ENCODE measurements around the gene KLHL11. TPM values are rescaled to one million over a fixed set of nuclear protein-coding genes. Genes with fewer than 3 reads are reported as not detected.

KLHL11 gene
- total and polyA plus RNA-seq, 9 of the 15 experiments (the other 6 are each of a cell fraction or from before 2014, with no cell fraction given), result 0.20 to 17.0 (median 10.3) TPM

DNA sequence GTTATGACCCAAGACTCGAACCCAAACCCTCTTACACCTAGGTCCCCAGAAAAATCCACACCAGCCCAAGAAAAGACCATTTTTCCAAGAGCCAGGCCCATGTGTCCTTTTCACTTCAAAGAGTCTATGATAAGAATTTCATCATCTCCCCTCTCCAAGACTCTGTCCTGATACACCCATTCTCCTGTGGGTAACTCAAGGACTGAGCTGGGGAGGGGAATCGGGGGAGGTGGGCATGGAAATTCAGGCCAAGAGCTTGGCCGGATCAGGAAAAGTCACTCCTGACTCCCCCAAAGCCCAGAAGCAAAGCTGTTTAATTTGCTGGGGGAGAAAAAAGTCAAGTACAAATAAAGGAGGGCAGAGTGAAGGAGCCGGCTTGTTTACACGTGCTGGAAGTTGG is 49.8 kb upstream of the KLHL11 start:
- FAIRE-seq (no peak), ATAC-seq (no peak), DNase-seq (ENCODE audit: extremely low read depth in 1 of 4, low spot score in 3 of 4) (no peak)
- Histone ChIP-seq H3K36me3 (ENCODE audit: control insufficient read depth, insufficient read depth, low read length) (peaks cover 73% of the 10 kb centered on the region), H3K4me2 (ENCODE audit: insufficient read depth, low read length) (peak overlapping the region; percentile 41; the same call in 1 of the 2 replicates), H4K20me1 (replicated peaks; ENCODE audit: control insufficient read depth, insufficient read depth, low read length) (peaks cover 28% of the 10 kb centered on the region), H3K4me3 (no peak overlapping the region), H2AFZ (ENCODE audit: low read depth, low read length) (no peak overlapping the region), H3K9me3 (replicated peaks; ENCODE audit: control insufficient read depth, insufficient read depth, low read depth, low read length) (no peaks in the 10 kb centered on the region), H3K27ac (ENCODE audit: extremely low read depth, low read depth, low read length) (no peak overlapping the region), H3K79me2 (ENCODE audit: control insufficient read depth, insufficient read depth, low read length) (peaks cover 68% of the 10 kb centered on the region), H3K9me1 (ENCODE audit: control insufficient read depth, insufficient read depth, low read length) (peaks cover 10% of the 10 kb centered on the region), H3K27me3 (ENCODE audit: control insufficient read depth in 2 of 2, insufficient read depth in 2 of 2, low read length in 2 of 2) (no peaks in the 10 kb centered on the region), H3K4me1 (replicated peaks in 1 of 2; ENCODE audit: control insufficient read depth in 2 of 2, insufficient read depth in 2 of 2, low read length in 2 of 2) (peaks cover 36 to 39% of the 10 kb centered on the region in 2 experiments), H3K9ac (ENCODE audit: insufficient read depth in 1 of 2, low read depth in 2 of 2, low read length in 2 of 2) (peak overlapping the region; percentile 27 to 73; a peak in 3 of 4 replicates)
- ChIA-PET CTCF (ENCODE audit: low intra/inter-chr PET ratio) (interaction anchor here (0.6 kb wide), 1 partner anchor 269 kb away, joined by 4 read pairs; no protein-coding TSS in a partner anchor), POLR2A (interaction anchor here (0.5 to 1.0 kb wide), 5 partner anchors 11 to 158 kb away, joined by 3 read pairs; partner anchors contain the start of genes DNAJC7 and KLHL11)
- no TSS peak for BruUV-seq (replicated peaks)
- in situ Hi-C loops (cut with MboI), result no loop called here
- 71% methylated on average over 5 of the region's 5 CpGs for WGBS (ENCODE audit: insufficient coverage, low coverage, missing lambda C conversion rate)
- no peak for TF ChIP-seq CEBPG (CRISPR knock-in tag; IDR thresholded peaks at IDR 0.05)
- peak in 1 of 2 experiments; percentile 70; a peak in 2 of 4 replicates for TF ChIP-seq CEBPG (tag; conservative IDR thresholded peaks at IDR 0.05 in 1 of 2, IDR thresholded peaks at IDR 0.05 in 1 of 2)
- TF ChIP-seq ZNF165 (CRISPR knock-in tag; IDR thresholded peaks at IDR 0.05; ENCODE audit: borderline replicate concordance), result no peak
- TF ChIP-seq CEBPB (tag; IDR thresholded peaks at IDR 0.05), result peak; percentile 33; the same call in 1 of the 2 replicates
- TF ChIP-seq ZEB2 (IDR thresholded peaks at IDR 0.05), result no peak
- no peak for TF ChIP-seq NCOR1 (IDR thresholded peaks at IDR 0.05)
- TF ChIP-seq, protein P1, sequence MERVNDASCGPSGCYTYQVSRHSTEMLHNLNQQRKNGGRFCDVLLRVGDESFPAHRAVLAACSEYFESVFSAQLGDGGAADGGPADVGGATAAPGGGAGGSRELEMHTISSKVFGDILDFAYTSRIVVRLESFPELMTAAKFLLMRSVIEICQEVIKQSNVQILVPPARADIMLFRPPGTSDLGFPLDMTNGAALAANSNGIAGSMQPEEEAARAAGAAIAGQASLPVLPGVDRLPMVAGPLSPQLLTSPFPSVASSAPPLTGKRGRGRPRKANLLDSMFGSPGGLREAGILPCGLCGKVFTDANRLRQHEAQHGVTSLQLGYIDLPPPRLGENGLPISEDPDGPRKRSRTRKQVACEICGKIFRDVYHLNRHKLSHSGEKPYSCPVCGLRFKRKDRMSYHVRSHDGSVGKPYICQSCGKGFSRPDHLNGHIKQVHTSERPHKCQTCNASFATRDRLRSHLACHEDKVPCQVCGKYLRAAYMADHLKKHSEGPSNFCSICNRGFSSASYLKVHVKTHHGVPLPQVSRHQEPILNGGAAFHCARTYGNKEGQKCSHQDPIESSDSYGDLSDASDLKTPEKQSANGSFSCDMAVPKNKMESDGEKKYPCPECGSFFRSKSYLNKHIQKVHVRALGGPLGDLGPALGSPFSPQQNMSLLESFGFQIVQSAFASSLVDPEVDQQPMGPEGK (CRISPR knock-in tag; IDR thresholded peaks at IDR 0.05; ENCODE audit: borderline replicate concordance), result no peak
- no peak for TF ChIP-seq HOXB6 (CRISPR knock-in tag; IDR thresholded peaks at IDR 0.05; ENCODE audit: borderline replicate concordance)
- TF ChIP-seq POLR2AphosphoS2 (IDR thresholded peaks at IDR 0.05; ENCODE audit: low read length), result no peak
- TF ChIP-seq, protein P2, sequence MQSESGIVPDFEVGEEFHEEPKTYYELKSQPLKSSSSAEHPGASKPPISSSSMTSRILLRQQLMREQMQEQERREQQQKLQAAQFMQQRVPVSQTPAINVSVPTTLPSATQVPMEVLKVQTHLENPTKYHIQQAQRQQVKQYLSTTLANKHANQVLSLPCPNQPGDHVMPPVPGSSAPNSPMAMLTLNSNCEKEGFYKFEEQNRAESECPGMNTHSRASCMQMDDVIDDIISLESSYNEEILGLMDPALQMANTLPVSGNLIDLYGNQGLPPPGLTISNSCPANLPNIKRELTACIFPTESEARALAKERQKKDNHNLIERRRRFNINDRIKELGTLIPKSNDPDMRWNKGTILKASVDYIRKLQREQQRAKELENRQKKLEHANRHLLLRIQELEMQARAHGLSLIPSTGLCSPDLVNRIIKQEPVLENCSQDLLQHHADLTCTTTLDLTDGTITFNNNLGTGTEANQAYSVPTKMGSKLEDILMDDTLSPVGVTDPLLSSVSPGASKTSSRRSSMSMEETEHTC (IDR thresholded peaks at IDR 0.05), result no peak
- no peak for TF ChIP-seq SLC30A9 (CRISPR knock-in tag; IDR thresholded peaks at IDR 0.05)
- 0 out of 2 replicates have a peak, but pooled peaks have one; percentile 25 for TF ChIP-seq MYC (IDR thresholded peaks at IDR 0.05; ENCODE audit: low read depth, low read length)
- TF ChIP-seq MYC (CRISPR knock-in tag; IDR thresholded peaks at IDR 0.05; ENCODE audit: borderline replicate concordance, low read depth), result no peak
- TF ChIP-seq, protein P3, sequence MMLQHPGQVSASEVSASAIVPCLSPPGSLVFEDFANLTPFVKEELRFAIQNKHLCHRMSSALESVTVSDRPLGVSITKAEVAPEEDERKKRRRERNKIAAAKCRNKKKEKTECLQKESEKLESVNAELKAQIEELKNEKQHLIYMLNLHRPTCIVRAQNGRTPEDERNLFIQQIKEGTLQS (IDR thresholded peaks at IDR 0.05), result peak; percentile 66
- TF ChIP-seq, protein P3 (CRISPR knock-in tag; conservative IDR thresholded peaks at IDR 0.05), result no peak
- TF ChIP-seq BRCA1 (IDR thresholded peaks at IDR 0.05), result no peak
- no peak for TF ChIP-seq BRCA1 (CRISPR knock-in tag; IDR thresholded peaks at IDR 0.05)
- no peak for TF ChIP-seq SREBF1 (IDR thresholded peaks at IDR 0.05; ENCODE audit: borderline replicate concordance, low read depth, low read length)
- TF ChIP-seq ZFX (CRISPR knock-in tag; IDR thresholded peaks at IDR 0.05), result no peak
- TF ChIP-seq BRD4 (IDR thresholded peaks at IDR 0.05), result no peak
- intact Hi-C loops (cut with micrococcal nuclease), result loop anchor here (5.0 kb wide), 1 partner anchor 42 kb away; no protein-coding TSS in a partner anchor

Measured in K562 (cell line).